ENCODE data around the gene PHLDA3.

DNA sequence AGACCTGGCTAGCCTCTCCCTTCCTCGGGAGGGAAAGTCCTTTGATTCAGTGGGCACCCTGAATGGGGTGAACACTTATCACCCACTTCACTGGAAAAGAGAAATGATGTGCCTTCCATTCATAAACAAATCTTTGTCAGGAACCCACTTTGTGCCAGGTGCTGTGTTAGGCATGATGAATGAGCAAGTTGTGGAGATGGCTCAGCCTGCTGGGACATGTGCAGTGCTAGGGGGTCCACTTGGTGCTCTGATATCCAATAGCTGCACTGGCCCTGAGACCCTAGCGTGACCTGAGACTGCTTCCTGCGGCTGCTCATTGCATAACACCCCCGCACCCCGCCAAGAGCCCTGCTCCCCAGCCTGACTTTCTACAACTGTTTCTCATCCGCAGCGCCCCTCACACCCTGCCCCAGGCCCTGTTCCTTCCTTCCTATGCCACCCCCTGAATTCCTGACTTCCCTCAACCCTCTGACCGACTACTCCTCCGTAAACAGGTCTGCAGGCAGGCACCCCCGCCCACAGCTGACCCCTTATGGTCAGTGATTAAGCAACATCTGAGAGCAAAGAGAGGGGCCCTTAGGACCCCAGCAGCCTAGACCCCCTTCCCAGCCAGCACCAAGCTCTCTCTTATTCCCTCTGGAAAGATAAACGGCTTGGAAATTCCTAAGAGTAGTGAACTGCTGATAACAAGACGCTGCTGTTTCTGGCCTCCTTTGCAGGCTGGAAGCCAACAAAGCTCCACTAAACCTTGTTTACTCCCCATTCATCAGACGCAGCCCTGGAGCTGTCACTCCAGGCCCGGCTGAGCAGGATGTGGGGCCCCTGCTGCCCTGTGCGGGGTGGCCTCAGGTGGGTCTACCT lies 25.0 kb upstream of the PHLDA3 start:
- TF ChIP-seq, protein P1, sequence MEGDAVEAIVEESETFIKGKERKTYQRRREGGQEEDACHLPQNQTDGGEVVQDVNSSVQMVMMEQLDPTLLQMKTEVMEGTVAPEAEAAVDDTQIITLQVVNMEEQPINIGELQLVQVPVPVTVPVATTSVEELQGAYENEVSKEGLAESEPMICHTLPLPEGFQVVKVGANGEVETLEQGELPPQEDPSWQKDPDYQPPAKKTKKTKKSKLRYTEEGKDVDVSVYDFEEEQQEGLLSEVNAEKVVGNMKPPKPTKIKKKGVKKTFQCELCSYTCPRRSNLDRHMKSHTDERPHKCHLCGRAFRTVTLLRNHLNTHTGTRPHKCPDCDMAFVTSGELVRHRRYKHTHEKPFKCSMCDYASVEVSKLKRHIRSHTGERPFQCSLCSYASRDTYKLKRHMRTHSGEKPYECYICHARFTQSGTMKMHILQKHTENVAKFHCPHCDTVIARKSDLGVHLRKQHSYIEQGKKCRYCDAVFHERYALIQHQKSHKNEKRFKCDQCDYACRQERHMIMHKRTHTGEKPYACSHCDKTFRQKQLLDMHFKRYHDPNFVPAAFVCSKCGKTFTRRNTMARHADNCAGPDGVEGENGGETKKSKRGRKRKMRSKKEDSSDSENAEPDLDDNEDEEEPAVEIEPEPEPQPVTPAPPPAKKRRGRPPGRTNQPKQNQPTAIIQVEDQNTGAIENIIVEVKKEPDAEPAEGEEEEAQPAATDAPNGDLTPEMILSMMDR (IDR thresholded peaks at IDR 0.05; ENCODE audit: borderline replicate concordance, extremely low read depth, low read length, poor library complexity, severe bottlenecking) = no peak
- no peak for TF ChIP-seq EZH2 (IDR thresholded peaks at IDR 0.05; ENCODE audit: borderline replicate concordance, low read depth, low read length, severe bottlenecking)

Measured in DND-41 (cell line).